GM21423 (cell line): ENCODE results near the gene DPP8.
"Not testable (repeated sequence)": the region's sequence is repeated elsewhere in the genome, so short reads cannot be mapped to it uniquely, and the experiment has no call there.

ENCODE experiments used
- ATAC-seq: cut with Tn5 transposase; IDR thresholded peaks from one replicate; pipeline ENCODE4 v1.9.1; 2021; ENCODE audit warnings: mild to moderate bottlenecking, moderate library complexity; ENCODE audit not compliant: unreplicated experiment

The DPP8 gene

DNA sequence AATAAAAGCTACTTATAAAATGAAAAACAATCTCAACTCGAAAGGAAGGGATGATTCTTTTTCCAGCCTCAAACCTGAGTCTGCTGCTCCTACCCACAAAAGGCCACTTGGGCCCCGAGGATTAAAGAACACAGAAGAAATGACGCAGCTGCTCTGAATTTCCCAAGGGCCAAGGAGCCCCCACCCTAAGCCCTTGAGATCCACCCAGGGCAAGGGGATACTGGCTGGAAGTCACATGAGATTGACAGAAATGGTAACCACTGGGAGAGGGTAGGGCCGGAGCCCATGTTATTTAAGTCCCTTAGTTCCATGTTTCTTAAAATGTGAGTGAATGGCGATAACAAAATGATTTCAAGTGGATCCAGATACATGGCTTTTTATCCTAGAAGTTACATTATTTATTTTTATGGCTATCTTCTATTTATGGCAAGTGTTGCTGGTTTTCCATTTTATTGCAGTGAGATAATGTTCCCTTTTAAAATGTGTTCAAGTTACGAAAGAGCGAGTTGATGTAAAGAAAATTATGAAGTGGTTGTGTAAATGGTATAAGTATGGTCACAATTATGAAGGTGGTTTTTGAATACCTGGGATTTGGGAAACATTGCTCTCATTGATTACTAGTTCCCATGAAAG is 111.6 kb downstream of the DPP8 start:
- no peak for ATAC-seq

DNA sequence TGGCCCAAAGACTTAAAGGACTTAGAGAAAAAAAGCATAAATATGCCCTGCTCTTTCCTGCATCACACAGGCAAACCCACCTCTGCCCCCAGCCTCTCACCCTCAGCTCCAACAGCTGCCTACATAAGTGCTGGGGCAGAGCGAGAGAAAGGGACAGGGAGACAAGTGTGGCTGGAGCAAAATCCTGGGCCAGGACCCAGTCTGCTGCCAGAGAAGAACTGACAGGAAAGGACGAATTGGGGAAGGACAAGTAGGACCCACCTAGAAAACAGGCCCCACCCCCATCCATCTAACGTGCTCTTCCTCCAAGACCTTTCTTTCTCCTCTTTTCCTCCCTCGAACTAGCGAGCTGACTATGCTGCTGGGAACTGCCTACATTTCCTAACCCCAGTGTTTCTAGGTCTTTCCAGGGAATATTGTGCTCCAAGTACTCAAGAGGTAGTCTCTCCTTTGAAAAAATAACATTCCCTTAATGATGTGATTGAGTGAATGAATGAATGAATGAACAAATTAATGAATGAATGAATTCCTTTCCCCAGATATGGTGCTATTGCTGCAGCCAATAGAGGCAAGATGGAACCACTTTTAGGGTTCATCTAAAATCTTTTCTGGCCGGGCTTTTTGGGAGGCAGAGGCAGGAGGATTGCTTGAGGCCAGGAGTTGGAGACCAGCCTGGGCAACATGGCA is 113.2 kb downstream of the DPP8 start:
- no peak for ATAC-seq

DNA sequence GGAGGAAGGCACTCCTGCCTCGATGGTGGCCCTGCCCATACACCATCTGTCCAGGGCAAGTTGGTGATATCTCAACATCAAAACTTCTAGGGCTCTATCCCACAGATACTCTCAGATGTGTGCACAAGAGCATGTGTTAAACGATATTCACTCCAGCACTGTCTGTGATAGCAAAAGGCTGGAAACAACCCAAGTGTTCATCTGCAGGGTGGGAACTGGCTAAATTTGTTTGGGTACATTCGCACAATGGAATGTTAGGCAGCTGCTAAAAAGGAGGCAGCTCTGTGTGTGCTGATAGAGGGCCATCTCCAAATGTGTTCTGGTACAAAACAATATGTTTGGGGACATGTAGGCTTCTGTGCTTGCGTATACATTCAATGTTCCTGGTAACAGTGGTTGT is 114.5 kb downstream of the DPP8 start:
- ATAC-seq, result no peak

DNA sequence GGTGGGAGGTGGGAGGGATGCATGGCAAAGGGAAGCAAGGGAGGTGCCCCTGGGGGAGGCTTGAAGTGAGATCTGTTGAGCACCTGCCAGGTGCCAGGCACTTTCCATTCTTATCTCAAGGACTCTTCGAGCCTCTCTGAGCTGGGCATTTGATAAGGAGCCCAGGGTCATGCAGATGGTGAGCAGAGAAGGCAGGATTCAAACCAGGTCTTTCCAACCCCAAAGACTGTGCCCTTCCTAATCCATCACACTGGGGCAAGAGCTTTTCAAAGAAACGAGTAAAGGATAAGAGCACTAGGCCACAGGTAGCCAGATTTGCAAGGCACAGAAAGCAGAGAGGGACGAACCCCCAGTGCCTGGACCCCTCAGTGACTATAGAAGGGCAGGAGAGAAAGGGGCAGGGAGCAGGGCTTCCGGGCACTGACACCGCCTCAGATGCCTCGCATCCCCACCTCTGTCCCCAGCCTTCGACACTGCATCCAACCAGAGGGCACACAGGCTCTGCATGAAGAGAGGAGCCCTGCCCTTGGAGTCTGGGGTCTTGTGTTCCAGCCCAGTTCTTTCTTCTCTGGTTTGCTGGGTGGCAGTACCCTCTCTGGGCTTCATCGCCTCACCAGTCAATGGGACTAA is 115.8 kb downstream of the DPP8 start:
- no peak for ATAC-seq

GRCh38 chr15:65400760-65401610 is 116.5 kb downstream of the DPP8 start:
- no peak for ATAC-seq

- no peak for ATAC-seq
Observed at GRCh38 chr15:65399997-65400396, 117.5 kb downstream of the DPP8 start.

GRCh38 chr15:65399001-65399706 is 118.3 kb downstream of the DPP8 start:
- no peak for ATAC-seq

DNA sequence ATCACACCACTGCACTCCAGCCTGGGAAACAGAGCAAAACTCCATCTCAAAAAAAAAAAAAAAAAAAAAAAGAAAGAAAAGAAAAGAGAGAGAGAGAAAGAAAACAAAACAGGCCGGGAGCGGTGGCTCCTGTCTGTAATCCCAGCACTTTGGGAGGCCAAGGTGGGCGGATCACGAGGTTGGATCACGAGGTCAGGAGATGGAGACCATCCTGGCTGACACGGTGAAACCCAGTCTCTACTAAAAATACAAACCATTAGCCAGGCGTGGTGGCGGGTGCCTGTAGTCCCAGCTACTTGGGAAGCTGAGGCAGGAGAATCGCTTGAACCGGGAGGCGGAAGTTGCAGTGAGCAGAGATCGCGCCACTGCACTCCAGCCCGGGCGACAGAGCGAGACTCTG is 119.0 kb downstream of the DPP8 start:
- ATAC-seq, result not testable (repeated sequence)

- ATAC-seq, result no peak
Observed at GRCh38 chr15:65396965-65397317, 120.5 kb downstream of the DPP8 start.

- ATAC-seq, result no peak
Observed at GRCh38 chr15:65396283-65396964, 121.1 kb downstream of the DPP8 start.

DNA sequence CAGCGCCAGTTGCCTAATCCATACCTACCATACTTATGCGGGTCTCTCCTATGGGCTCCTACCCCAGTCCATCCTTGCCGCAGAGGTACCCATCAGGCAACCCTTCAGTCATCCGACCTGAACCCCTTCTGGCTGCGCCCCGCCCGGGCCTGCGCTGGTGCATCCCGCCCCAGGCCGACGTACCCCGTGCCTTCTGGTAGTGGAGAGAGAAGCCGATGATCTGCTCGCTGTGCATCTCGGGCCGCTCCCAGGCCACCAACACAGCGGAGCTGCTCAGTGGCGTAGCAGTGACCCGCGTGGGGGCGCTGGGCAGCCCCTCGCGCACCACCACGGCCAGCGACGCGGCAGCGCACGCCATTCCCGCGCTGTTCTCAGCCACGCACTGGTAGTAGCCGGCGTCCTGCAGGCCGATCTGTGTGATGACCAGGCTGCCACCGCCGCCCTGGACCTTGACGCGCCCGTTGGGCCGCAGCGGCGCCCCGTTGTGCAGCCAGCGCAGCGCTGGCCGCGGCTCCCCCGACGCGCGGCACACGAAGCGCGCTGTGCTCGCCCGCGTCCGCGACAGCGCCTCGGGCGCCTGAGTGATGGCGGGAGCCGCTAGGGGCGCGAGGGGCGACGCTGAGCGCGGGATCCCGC is 121.8 kb downstream of the DPP8 start:
- ATAC-seq, result no peak

DNA sequence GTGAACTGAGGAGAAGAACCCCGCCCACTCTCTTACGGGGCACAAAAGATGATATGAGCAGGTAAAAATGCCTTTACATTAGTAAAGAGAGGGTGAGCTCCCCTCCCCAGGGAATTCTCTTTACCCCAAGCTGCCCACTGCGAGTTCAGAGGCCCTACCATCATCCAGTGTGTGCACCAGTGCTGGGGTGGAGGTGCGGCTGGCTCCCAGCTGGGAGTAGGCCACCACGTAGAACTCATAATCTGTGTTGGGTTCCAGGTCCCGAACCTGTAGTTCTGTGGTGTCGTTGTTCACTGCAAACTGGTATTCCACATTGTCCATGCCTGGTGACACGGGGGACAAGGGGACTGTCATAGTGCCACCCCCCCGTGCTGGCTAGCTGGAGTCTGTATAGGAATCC is 122.6 kb downstream of the DPP8 start:
- ATAC-seq, result no peak

- ATAC-seq, result no peak
Observed at GRCh38 chr15:65394280-65394789, 123.2 kb downstream of the DPP8 start.

GRCh38 chr15:65393557-65393956 is 123.9 kb downstream of the DPP8 start:
- no peak for ATAC-seq

- no peak for ATAC-seq
Observed at GRCh38 chr15:65393091-65393490, 124.4 kb downstream of the DPP8 start.
